ENCODE measurements around the gene DVL1.

GRCh38 chr1:1342061-1342562 lies 7.1 kb downstream of the DVL1 start:
- no peak for TF ChIP-seq POLR2A (IDR thresholded peaks at IDR 0.05)
- TF ChIP-seq EP300 (IDR thresholded peaks at IDR 0.05): no peak

Data from tibial nerve (tissue), 3 donors.